Gastroesophageal sphincter (tissue), 3 donors: ENCODE results near the gene DNALI1.

Source experiments
- CTCF ChIP-seq, 4 experiments: fragments of 200-600 bp in 2 of 4; fragments of 450-650 bp in 2 of 4; sonication (generic) in 1 of 4; IDR thresholded peaks; one replicate each; pipeline ENCODE4 v1.5.1; 2017 to 2019; ENCODE audit warnings: antibody characterized with exemption in 4 of 4, mild to moderate bottlenecking in 2 of 4, moderate library complexity in 2 of 4
- POLR2A ChIP-seq, 2 donors: fragments of 450-650 bp; IDR thresholded peaks; one replicate each; pipeline ENCODE4 v1.6.1; 2017; ENCODE audit warnings: antibody characterized with exemption in 2 of 2, mild to moderate bottlenecking in 2 of 2, moderate library complexity in 1 of 2
- POLR2AphosphoS5 ChIP-seq: sonication (generic); formaldehyde crosslinking; IDR thresholded peaks from one replicate; pipeline ENCODE4 v1.6.1; 2017; ENCODE audit warnings: antibody characterized with exemption

GRCh38 chr1:37605061-37605650 is 48.4 kb downstream of the DNALI1 start:
- TF ChIP-seq CTCF (IDR thresholded peaks at IDR 0.05) = no peak
- TF ChIP-seq POLR2A (IDR thresholded peaks at IDR 0.05) = no peak
- TF ChIP-seq POLR2AphosphoS5 = no peak
